ENCODE results near the gene MAPK11.

Gene MAPK11

GRCh38 chr22:50289942-50290630 is 19.9 kb upstream of the MAPK11 start:
- TF ChIP-seq SIN3A (IDR thresholded peaks at IDR 0.05; ENCODE audit: borderline replicate concordance, insufficient read depth, low read length), result no peak
- TF ChIP-seq TAF1 (IDR thresholded peaks at IDR 0.05; ENCODE audit: borderline replicate concordance, insufficient read depth, low read length), result no peak
- TF ChIP-seq REST (IDR thresholded peaks at IDR 0.05; ENCODE audit: insufficient read depth in 1 of 2, low read depth in 2 of 2, low read length in 2 of 2), result no peak
- no peak for TF ChIP-seq FOXP2 (optimal IDR thresholded peaks at IDR 0.05; ENCODE audit: borderline replicate concordance, extremely low read depth, extremely low read length, insufficient read depth)
- TF ChIP-seq POLR2AphosphoS5 (IDR thresholded peaks at IDR 0.05; ENCODE audit: low read depth, low read length), result no peak

- no peak for TF ChIP-seq SIN3A (IDR thresholded peaks at IDR 0.05; ENCODE audit: borderline replicate concordance, insufficient read depth, low read length)
- TF ChIP-seq TAF1 (IDR thresholded peaks at IDR 0.05; ENCODE audit: borderline replicate concordance, insufficient read depth, low read length), result no peak
- TF ChIP-seq REST (IDR thresholded peaks at IDR 0.05; ENCODE audit: insufficient read depth in 1 of 2, low read depth in 2 of 2, low read length in 2 of 2), result no peak
- TF ChIP-seq POLR2AphosphoS5 (IDR thresholded peaks at IDR 0.05; ENCODE audit: low read depth, low read length), result no peak
- no peak for TF ChIP-seq FOXP2 (optimal IDR thresholded peaks at IDR 0.05; ENCODE audit: borderline replicate concordance, extremely low read depth, extremely low read length, insufficient read depth)
These were observed 19.2 kb upstream of the MAPK11 start for GRCh38 chr22:50289151-50289941.

- TF ChIP-seq REST (IDR thresholded peaks at IDR 0.05; ENCODE audit: insufficient read depth in 1 of 2, low read depth in 2 of 2, low read length in 2 of 2) (no peak), FOXP2 (optimal IDR thresholded peaks at IDR 0.05; ENCODE audit: borderline replicate concordance, extremely low read depth, extremely low read length, insufficient read depth) (no peak), SIN3A (IDR thresholded peaks at IDR 0.05; ENCODE audit: borderline replicate concordance, insufficient read depth, low read length) (no peak), POLR2AphosphoS5 (IDR thresholded peaks at IDR 0.05; ENCODE audit: low read depth, low read length) (no peak), TAF1 (IDR thresholded peaks at IDR 0.05; ENCODE audit: borderline replicate concordance, insufficient read depth, low read length) (no peak)
These were observed 17.6 kb upstream of the MAPK11 start for GRCh38 chr22:50287731-50288130.

- TF ChIP-seq TAF1 (IDR thresholded peaks at IDR 0.05; ENCODE audit: borderline replicate concordance, insufficient read depth, low read length), result no peak
- TF ChIP-seq REST (IDR thresholded peaks at IDR 0.05; ENCODE audit: insufficient read depth in 1 of 2, low read depth in 2 of 2, low read length in 2 of 2), result no peak
- no peak for TF ChIP-seq FOXP2 (optimal IDR thresholded peaks at IDR 0.05; ENCODE audit: borderline replicate concordance, extremely low read depth, extremely low read length, insufficient read depth)
- no peak for TF ChIP-seq SIN3A (IDR thresholded peaks at IDR 0.05; ENCODE audit: borderline replicate concordance, insufficient read depth, low read length)
- no peak for TF ChIP-seq POLR2AphosphoS5 (IDR thresholded peaks at IDR 0.05; ENCODE audit: low read depth, low read length)
These were observed 16.6 kb upstream of the MAPK11 start for GRCh38 chr22:50286701-50287318.

Data from PFSK-1 (cell line).